ENCODE results near the gene F13A1.

DNA sequence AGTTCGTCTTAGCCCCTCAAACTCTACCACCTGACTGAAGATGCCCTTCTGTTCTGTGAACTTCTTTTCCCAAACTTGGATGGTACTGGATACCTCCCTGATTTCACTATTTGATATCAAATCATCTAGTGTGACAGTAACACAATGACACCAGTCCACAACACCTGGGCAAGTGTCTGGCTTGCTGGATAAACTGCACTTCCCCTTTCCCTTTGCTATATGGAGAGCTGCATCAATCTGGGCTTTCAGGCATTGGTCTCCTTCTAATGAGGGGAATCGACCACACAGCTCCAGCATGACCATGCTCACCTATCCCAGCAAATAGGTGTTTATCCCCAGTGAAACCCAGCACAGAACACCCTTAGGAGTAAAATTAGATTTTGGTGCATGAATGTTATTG is 3.1 kb downstream of the F13A1 start:
- no peak for TF ChIP-seq POLR2A (IDR thresholded peaks at IDR 0.05)
- no peak for TF ChIP-seq CTCF (IDR thresholded peaks at IDR 0.05)

All from gastroesophageal sphincter (tissue), 3 donors.